Gastrocnemius medialis (tissue), 4 donors: ENCODE measurements around the gene AIG1. TPM values are rescaled to one million over a fixed set of nuclear protein-coding genes. Genes with fewer than 3 reads are reported as not detected.

Experiments
- ATAC-seq, 2 donors: fragments of 150-250 bp; one replicate each; pipeline ENCODE4 v1.9.1; 2016
- DNase-seq, 2 donors: peaks; one replicate each; pipeline ENCODE4 v3.0.0-alpha.2; 2019
- H3K27ac ChIP-seq, 4 donors: fragments of 200-600 bp; sonication (generic); 1 replicate in 1 of 4; 2 replicates in 3 of 4; pipeline ENCODE4 v1.5.1; 2016 to 2018; ENCODE audit warnings: mild to moderate bottlenecking in 2 of 4, moderate library complexity in 1 of 4
- H3K27me3 ChIP-seq, 3 donors: fragments of 200-600 bp; sonication (generic) in 2 of 3; 1 replicate in 1 of 3; 2 replicates in 2 of 3; pipeline versions ENCODE4 v1.5.1 to v1.6.0; 2016 to 2019; ENCODE audit warnings: mild to moderate bottlenecking in 1 of 3, moderate library complexity in 1 of 3
- H3K36me3 ChIP-seq, 2 donors: fragments of 200-600 bp; sonication (generic) in 1 of 2; one replicate each; pipeline ENCODE4 v1.5.1; 2017 to 2018
- H3K4me1 ChIP-seq, 2 donors: fragments of 200-600 bp; sonication (generic) in 1 of 2; one replicate each; pipeline ENCODE4 v1.5.1; 2016 to 2017; ENCODE audit warnings: mild to moderate bottlenecking in 2 of 2
- H3K4me3 ChIP-seq, 4 donors: fragments of 200-600 bp; sonication (generic) in 3 of 4; 1 replicate in 1 of 4; 2 replicates in 3 of 4; pipeline ENCODE4 v1.5.1; 2016 to 2019; ENCODE audit warnings: mild to moderate bottlenecking in 2 of 4
- H3K9me3 ChIP-seq, 3 donors: fragments of 200-600 bp; sonication (generic) in 2 of 3; 1 replicate in 1 of 3; 2 replicates in 2 of 3; pipeline ENCODE4 v1.5.1; 2016 to 2019
- CTCF ChIP-seq, 5 experiments: fragments of 450-650 bp in 3 of 5; fragments of 200-600 bp in 2 of 5; sonication (generic) in 2 of 5; IDR thresholded peaks in 4 of 5; conservative IDR thresholded peaks in 1 of 5; 1 replicate in 4 of 5; 2 replicates in 1 of 5; pipeline ENCODE4 v1.5.1; 2016 to 2019; ENCODE audit warnings: antibody characterized with exemption in 5 of 5, mild to moderate bottlenecking in 3 of 5, moderate library complexity in 3 of 5
- POLR2A ChIP-seq, 2 donors: fragments of 450-650 bp; IDR thresholded peaks; one replicate each; pipeline ENCODE4 v1.6.1; 2017; ENCODE audit warnings: antibody characterized with exemption in 2 of 2, mild to moderate bottlenecking in 2 of 2, moderate library complexity in 2 of 2
- in situ Hi-C, 4 donors: fragments of 200-750 bp; cut with MboI; loops; one replicate each; pipeline versions ENCODE4 v1.15.0 to v1.8.0; 2017; ENCODE audit warnings: low sequenced_read_pairs in 4 of 4
- intact Hi-C: fragments of 100-400 bp; cut with DNase I; formaldehyde crosslinking; loops from one replicate; pipeline ENCODE4 v1.15.1; 2023; ENCODE audit warnings: low total_unique reads
- total RNA-seq, 4 donors: library from RNA; depleted of rRNA; stranded (reverse); fragments of >200 nt; gene quantifications; one replicate each; pipeline versions ENCODE4 v1.1.0 to v1.2.3, GENCODE V29; 2016

The AIG1 gene
- total RNA-seq, 4 donors from 2014 or later, result 5.3 to 10.3 (median 5.7) TPM

DNA sequence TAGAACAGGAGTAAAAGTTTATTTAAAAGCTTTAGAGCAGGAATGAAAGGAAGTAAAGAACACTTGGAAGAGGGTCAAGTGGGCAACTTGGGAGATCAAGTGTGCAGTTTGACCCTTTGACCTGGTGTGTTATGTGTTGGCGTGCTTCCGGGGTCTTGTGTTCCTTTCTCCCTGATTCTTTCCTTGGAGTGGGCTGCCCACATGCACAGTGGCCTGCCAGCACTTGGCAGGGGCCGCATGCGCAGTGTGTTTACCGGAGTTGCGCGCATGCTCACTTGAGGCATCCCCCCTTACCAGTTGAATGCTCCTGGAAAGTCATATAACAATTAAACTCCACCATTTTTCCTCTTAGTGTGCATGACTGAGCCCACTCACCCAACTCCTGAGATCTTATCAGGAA lies 229.5 kb downstream of the AIG1 start:
- TF ChIP-seq POLR2A (IDR thresholded peaks at IDR 0.05) (no peak), CTCF (IDR thresholded peaks at IDR 0.05 in 4 of 5, conservative IDR thresholded peaks at IDR 0.05 in 1 of 5) (no peak)
- ATAC-seq (no peak), DNase-seq (no peak)
- Histone ChIP-seq H3K4me3 (no peak overlapping the region), H3K27ac (no peak overlapping the region), H3K36me3 (no peaks in the 10 kb centered on the region), H3K4me1 (no peaks in the 10 kb centered on the region), H3K27me3 (no peaks in the 10 kb centered on the region), H3K9me3 (no peaks in the 10 kb centered on the region)
- in situ Hi-C loops (loop anchor here in 2 of 4 donors (25.0 kb wide), 1 partner anchor 603 kb away; no protein-coding TSS in a partner anchor), intact Hi-C loops (no loop called here)

DNA sequence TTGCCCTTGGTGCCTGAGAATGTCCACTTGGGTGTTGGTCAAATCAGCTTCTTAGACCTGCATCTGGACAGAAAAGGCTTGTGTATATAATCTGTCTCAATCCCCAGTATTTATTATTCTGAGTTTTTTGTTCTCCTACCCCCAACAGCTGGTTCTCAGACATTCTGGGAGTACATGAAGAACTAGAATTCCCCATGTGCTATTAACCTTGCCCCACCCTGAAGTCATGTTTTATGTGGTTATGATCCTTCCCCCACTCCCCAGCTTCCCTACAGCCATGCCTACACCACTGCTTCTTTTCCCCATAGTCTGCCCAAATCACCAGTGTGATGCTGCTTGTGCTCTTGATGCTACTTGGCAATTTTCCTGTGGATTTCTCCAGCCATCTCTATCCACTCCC lies 232.8 kb downstream of the AIG1 start:
- H3K27ac ChIP-seq, result no peak overlapping the region
- no peaks in the 10 kb centered on the region for H3K9me3 ChIP-seq
- intact Hi-C loops (no loop called here), in situ Hi-C loops (loop anchor here in 2 of 4 donors (25.0 kb wide), 1 partner anchor 606 kb away; no protein-coding TSS in a partner anchor)
- ATAC-seq (no peak), DNase-seq (no peak)
- H3K4me1 ChIP-seq, result no peaks in the 10 kb centered on the region
- TF ChIP-seq CTCF (IDR thresholded peaks at IDR 0.05 in 4 of 5, conservative IDR thresholded peaks at IDR 0.05 in 1 of 5) (no peak), POLR2A (IDR thresholded peaks at IDR 0.05) (no peak)
- no peak overlapping the region for H3K4me3 ChIP-seq
- no peaks in the 10 kb centered on the region for H3K27me3 ChIP-seq
- H3K36me3 ChIP-seq, result no peaks in the 10 kb centered on the region

- no peaks in the 10 kb centered on the region for H3K27me3 ChIP-seq
- in situ Hi-C loops, result loop anchor here in 2 of 4 donors (25.0 kb wide), 1 partner anchor 607 kb away; no protein-coding TSS in a partner anchor
- no peak for ATAC-seq
Observed at GRCh38 chr6:143294265-143294860, 233.7 kb downstream of the AIG1 start.

GRCh38 chr6:143295932-143296331 lies 235.2 kb downstream of the AIG1 start:
- DNase-seq (no peak), ATAC-seq (no peak)
- intact Hi-C loops (no loop called here), in situ Hi-C loops (loop anchor here in 2 of 4 donors (25.0 kb wide), 1 partner anchor 609 kb away; no protein-coding TSS in a partner anchor)
- no peaks in the 10 kb centered on the region for H3K27me3 ChIP-seq
- H3K4me1 ChIP-seq, result no peaks in the 10 kb centered on the region
- H3K9me3 ChIP-seq, result no peaks in the 10 kb centered on the region
- no peak overlapping the region for H3K4me3 ChIP-seq
- TF ChIP-seq POLR2A (IDR thresholded peaks at IDR 0.05) (no peak), CTCF (IDR thresholded peaks at IDR 0.05 in 4 of 5, conservative IDR thresholded peaks at IDR 0.05 in 1 of 5) (no peak)
- H3K27ac ChIP-seq, result no peak overlapping the region
- H3K36me3 ChIP-seq, result no peaks in the 10 kb centered on the region

More at GRCh38 chr6:143294265-143294860, 233.7 kb downstream of the AIG1 start:
- H3K4me1 ChIP-seq, result no peaks in the 10 kb centered on the region
- intact Hi-C loops, result no loop called here
- H3K27ac ChIP-seq, result no peak overlapping the region
- no peak for TF ChIP-seq POLR2A (IDR thresholded peaks at IDR 0.05)
- no peak for TF ChIP-seq CTCF (IDR thresholded peaks at IDR 0.05 in 4 of 5, conservative IDR thresholded peaks at IDR 0.05 in 1 of 5)
- no peaks in the 10 kb centered on the region for H3K36me3 ChIP-seq
- no peak overlapping the region for H3K4me3 ChIP-seq
- DNase-seq, result no peak
- no peaks in the 10 kb centered on the region for H3K9me3 ChIP-seq
